Fibroblast of mammary gland (primary cell): Measurements from ENCODE around the gene LHPP.

Experiments
- DNase-seq: peaks from one replicate; pipeline ENCODE4 v3.0.0-alpha.2; 2010; ENCODE audit warnings: low read depth
- H3K4me3 ChIP-seq: 2 replicates; pipeline ENCODE4 v1.5.1; 2011; ENCODE audit warnings: low read depth, mild to moderate bottlenecking, low read length, moderate library complexity; ENCODE audit not compliant: control insufficient read depth
- TF ChIP-seq, protein P1 (sequence below): conservative IDR thresholded peaks from 2 replicates; pipeline ENCODE4 v1.5.1; 2011; ENCODE audit warnings: low read depth, low read length, inconsistent platforms; ENCODE audit not compliant: control insufficient read depth, insufficient read depth

Gene LHPP

DNA sequence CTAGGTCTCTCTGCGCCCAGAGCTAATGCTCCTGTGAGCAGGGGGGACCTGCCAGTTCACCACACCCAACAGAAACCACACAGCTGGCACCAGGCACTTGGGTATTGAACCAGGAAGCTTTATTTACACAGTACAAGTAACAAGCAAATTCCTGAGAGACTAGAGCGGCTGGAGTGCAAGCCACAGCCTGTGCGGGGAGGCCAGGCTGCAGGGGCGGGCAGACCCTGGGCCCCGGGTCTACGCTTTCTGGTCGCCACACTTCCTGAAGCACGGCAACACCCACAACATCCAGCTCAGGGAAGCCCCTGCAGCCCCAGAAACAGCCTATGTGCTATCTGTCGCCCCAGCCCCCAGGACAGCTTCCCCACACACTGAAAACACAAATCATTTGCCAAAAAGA is 157.6 kb downstream of the LHPP start:
- H3K4me3 ChIP-seq, result no peak overlapping the region
- no peak for DNase-seq
- TF ChIP-seq, protein P1, sequence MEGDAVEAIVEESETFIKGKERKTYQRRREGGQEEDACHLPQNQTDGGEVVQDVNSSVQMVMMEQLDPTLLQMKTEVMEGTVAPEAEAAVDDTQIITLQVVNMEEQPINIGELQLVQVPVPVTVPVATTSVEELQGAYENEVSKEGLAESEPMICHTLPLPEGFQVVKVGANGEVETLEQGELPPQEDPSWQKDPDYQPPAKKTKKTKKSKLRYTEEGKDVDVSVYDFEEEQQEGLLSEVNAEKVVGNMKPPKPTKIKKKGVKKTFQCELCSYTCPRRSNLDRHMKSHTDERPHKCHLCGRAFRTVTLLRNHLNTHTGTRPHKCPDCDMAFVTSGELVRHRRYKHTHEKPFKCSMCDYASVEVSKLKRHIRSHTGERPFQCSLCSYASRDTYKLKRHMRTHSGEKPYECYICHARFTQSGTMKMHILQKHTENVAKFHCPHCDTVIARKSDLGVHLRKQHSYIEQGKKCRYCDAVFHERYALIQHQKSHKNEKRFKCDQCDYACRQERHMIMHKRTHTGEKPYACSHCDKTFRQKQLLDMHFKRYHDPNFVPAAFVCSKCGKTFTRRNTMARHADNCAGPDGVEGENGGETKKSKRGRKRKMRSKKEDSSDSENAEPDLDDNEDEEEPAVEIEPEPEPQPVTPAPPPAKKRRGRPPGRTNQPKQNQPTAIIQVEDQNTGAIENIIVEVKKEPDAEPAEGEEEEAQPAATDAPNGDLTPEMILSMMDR, result no peak

DNA sequence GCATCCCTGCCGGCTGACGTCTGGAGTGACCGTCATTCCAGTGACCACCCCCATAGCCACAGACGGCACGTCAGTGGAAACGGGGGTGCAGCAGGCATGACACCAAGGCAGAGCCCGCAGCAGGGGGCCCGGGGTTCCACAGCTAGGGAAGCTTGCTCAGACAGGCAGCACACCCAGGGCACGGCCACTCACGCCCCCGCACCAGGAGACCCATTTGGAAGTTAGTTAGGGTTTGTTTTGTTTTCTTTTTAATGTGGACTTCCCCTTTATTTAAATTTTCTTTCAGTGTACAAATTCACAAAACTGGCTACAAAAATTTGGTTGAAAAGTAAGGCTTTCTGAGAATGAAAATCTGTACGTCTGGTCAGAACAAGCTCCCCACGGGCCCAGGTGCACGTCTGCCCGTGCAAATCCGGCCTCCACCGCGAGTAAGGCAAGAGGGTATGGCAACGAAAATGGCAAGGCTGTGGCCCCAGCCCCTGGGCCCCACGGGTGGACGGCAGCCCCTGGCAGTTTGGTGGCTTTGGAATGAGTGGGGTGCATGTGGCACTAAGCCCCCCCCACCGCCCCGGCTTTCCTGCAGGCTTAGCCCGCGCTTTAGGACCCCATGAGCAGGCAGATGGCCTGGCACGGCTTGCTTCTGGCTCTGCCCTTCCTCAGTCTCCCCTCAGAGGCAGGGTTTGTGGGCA is 158.3 kb downstream of the LHPP start:
- no peak overlapping the region for H3K4me3 ChIP-seq
- no peak for DNase-seq
- TF ChIP-seq, protein P1, result no peak

DNA sequence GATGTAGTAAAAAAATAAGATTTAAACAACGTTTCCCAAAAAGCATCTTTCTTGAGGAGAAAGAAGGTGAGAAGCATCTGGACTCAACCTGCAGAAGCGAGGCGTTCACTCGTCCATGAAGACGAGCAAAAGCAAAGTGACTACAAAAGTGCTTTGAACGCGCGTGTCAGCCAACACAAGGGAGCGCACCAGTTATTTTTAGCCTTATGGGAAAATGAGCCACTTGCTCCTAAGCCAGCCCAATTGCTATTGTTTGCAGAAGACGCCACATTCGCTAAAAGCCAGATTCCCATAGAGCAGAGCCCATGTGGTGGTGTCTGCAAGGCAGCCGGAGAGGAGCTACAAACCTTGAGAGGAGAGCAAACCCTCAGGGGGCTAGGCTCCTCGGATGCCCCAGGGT is 160.0 kb downstream of the LHPP start:
- TF ChIP-seq, protein P1, result no peak
- no peak for DNase-seq
- H3K4me3 ChIP-seq, result no peak overlapping the region

GRCh38 chr10:124622158-124622557 is 160.5 kb downstream of the LHPP start:
- no peak for DNase-seq
- TF ChIP-seq, protein P1, result no peak
- H3K4me3 ChIP-seq, result no peak overlapping the region

DNA sequence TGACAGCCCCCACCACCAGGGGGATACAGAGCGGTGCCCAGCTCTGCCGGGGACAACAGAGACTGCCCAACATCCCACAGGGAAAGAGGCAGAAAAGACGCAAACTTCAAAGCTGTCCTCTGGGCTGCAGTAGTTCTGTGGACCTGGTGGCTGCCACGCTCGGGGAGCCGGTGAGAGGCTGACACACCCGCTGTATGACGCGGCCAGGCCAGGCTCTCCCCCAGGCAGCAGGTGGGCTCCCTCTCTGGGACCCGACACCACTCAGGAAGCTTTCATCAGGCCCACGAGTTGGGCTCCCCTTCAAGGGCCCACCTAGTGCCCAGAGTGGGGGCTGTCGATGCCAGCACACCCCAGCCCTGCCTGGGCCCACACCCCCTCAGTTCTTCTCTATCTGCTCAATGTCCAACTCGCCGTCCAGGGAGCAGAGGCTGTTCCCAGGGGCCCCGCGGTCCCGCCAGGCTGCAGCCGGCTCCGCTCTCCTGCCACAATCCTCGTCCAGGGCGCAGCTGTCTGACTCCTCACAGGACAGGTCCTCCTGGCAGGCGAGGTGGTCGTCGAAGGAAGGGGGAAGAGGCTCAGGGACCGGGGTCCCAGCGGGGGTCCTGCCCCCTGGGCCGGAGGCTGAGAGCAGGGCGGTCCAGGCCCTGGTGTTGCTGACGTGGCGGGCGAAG is 161.4 kb downstream of the LHPP start:
- DNase-seq, result no peak
- TF ChIP-seq, protein P1, result no peak
- no peak overlapping the region for H3K4me3 ChIP-seq

- no peak for DNase-seq
- TF ChIP-seq, protein P1, result no peak
- H3K4me3 ChIP-seq, result no peak overlapping the region
Observed at GRCh38 chr10:124624006-124624405, 162.4 kb downstream of the LHPP start.
